Endothelial cell of umbilical vein (primary cell): Measurements from ENCODE around the gene DACT2. TPM values are rescaled to one million over a fixed set of nuclear protein-coding genes. Genes with fewer than 3 reads are reported as not detected.

Experiments
- BruUV-seq: library from RNA; stranded (reverse); fragments of 400-500 nt; replicated peaks from 2 replicates; lab custom pipeline; 2021; lab: Mats Ljungman, UMichigan
- CTCF ChIA-PET: fragments of 300-600, 350-600 bp; sonication (Branson Sonifier 250); formaldehyde crosslinking; loops from one replicate; lab custom pipeline; 2021; ENCODE audit warnings: antibody characterized with exemption, inconsistent platforms; lab: Charles Lee
- POLR2A ChIA-PET: fragments of 300-600, 350-600 bp; sonication (Branson Sonifier 250); formaldehyde crosslinking; loops from one replicate; lab custom pipeline; 2021; ENCODE audit warnings: antibody characterized with exemption, inconsistent platforms; lab: Charles Lee
- DNase-seq: peaks from one replicate; pipeline ENCODE4 v3.0.0-alpha.2; 2011; ENCODE audit warnings: low read depth, low spot score
- FAIRE-seq: peaks from 2 replicates; lab custom pipeline; 2011; peaks lifted over from hg19 to GRCh38; lab: Jason Lieb, UNC
- H2AFZ ChIP-seq: 2 replicates; pipeline ENCODE4 v1.6.0; 2012; ENCODE audit warnings: low read depth, low read length, control low read depth, inconsistent platforms
- H3K27ac ChIP-seq: 2 replicates; pipeline ENCODE4 v1.5.1; 2011; ENCODE audit warnings: low read depth, mild to moderate bottlenecking, control low read depth, low read length, moderate library complexity; ENCODE audit not compliant: insufficient read depth
- H3K27me3 ChIP-seq, 2 experiments: 2 replicates each; pipeline versions ENCODE4 v1.6.0 to v1.6.1; 2011; ENCODE audit warnings: low read length in 2 of 2, mixed read lengths in 1 of 2; ENCODE audit not compliant: control insufficient read depth in 2 of 2, insufficient read depth in 2 of 2
- H3K36me3 ChIP-seq, 2 experiments: 2 replicates in 1 of 2; 3 replicates in 1 of 2; pipeline ENCODE4 v1.5.1; 2011; ENCODE audit warnings: low read length in 2 of 2, mild to moderate bottlenecking in 1 of 2, moderate library complexity in 1 of 2; ENCODE audit not compliant: control insufficient read depth in 2 of 2, insufficient read depth in 2 of 2; ENCODE audit errors: extremely low read depth in 1 of 2
- H3K4me1 ChIP-seq: 3 replicates; pipeline ENCODE4 v1.5.1; 2011; ENCODE audit warnings: mild to moderate bottlenecking, low read length; ENCODE audit not compliant: control insufficient read depth, insufficient read depth; ENCODE audit errors: extremely low read depth
- H3K4me2 ChIP-seq: 2 replicates; pipeline ENCODE4 v1.6.1; 2011; ENCODE audit warnings: low read length, control low read depth, mixed read lengths; ENCODE audit not compliant: insufficient read depth
- H3K4me3 ChIP-seq, 3 experiments: fragments of 200-600 bp in 1 of 3; sonication (generic), shearing (Covaris generic) in 1 of 3; replicated peaks in 1 of 3; 2 replicates each; pipeline ENCODE4 v1.5.1; 2011 to 2016; ENCODE audit warnings: control low read depth in 3 of 3, low read length in 3 of 3, mild to moderate bottlenecking in 2 of 3, inconsistent platforms in 1 of 3, low read depth in 1 of 3, moderate library complexity in 1 of 3; ENCODE audit not compliant: insufficient read depth in 1 of 3
- H3K79me2 ChIP-seq: 2 replicates; pipeline ENCODE4 v1.6.0; 2012; ENCODE audit warnings: low read length, inconsistent platforms; ENCODE audit not compliant: control insufficient read depth, insufficient read depth
- H3K9ac ChIP-seq: replicated peaks from 2 replicates; pipeline ENCODE3; 2011; ENCODE audit warnings: low read length, control low read depth; ENCODE audit not compliant: insufficient read depth; ENCODE audit errors: extremely low read depth
- H3K9me1 ChIP-seq: replicated peaks from 3 replicates; pipeline ENCODE4 v1.6.0; 2011; ENCODE audit warnings: mild to moderate bottlenecking, low read length; ENCODE audit not compliant: control insufficient read depth, insufficient read depth; ENCODE audit errors: extremely low read depth
- H3K9me3 ChIP-seq: replicated peaks from 2 replicates; pipeline ENCODE4 v1.5.1; 2012; ENCODE audit warnings: low read length, inconsistent platforms; ENCODE audit not compliant: control insufficient read depth, insufficient read depth
- H4K20me1 ChIP-seq: replicated peaks from 2 replicates; pipeline ENCODE3; 2011; ENCODE audit warnings: mild to moderate bottlenecking, low read length; ENCODE audit not compliant: control insufficient read depth, insufficient read depth; ENCODE audit errors: extremely low read depth
- EZH2 ChIP-seq: IDR thresholded peaks from 2 replicates; pipeline ENCODE4 v1.6.1; 2012; ENCODE audit warnings: borderline replicate concordance, low read depth, mild to moderate bottlenecking, moderate library complexity, low read length, inconsistent platforms; ENCODE audit not compliant: severe bottlenecking
- GATA2 ChIP-seq: IDR thresholded peaks from 2 replicates; pipeline ENCODE4 v1.7.0; 2011; ENCODE audit warnings: low read depth, mild to moderate bottlenecking, moderate library complexity, mixed read lengths, low read length; ENCODE audit not compliant: insufficient read length, insufficient read depth
- JUN ChIP-seq: IDR thresholded peaks from 2 replicates; pipeline ENCODE4 v1.6.1; 2011; ENCODE audit warnings: borderline replicate concordance, low read depth; ENCODE audit not compliant: insufficient read length, insufficient read depth
- MYC ChIP-seq: IDR thresholded peaks from one replicate; pipeline ENCODE4 v1.6.1; 2011; ENCODE audit warnings: mild to moderate bottlenecking, low read depth, low read length
- POLR2A ChIP-seq: IDR thresholded peaks from 2 replicates; pipeline ENCODE4 v1.6.1; 2012; ENCODE audit warnings: low read depth, mild to moderate bottlenecking, control low read depth, low read length
- POLR2AphosphoS5 ChIP-seq: IDR thresholded peaks from 2 replicates; pipeline ENCODE4 v1.6.1; 2012; ENCODE audit warnings: low read depth, mild to moderate bottlenecking, control low read depth, low read length, moderate library complexity; ENCODE audit not compliant: insufficient read depth
- dilution Hi-C: fragments of 300-500 bp; cut with MboI; formaldehyde crosslinking; loops from one replicate; pipeline ENCODE4 v1.15.0; 2019; ENCODE audit warnings: low sequenced_read_pairs; ENCODE audit not compliant: extremely low pct_ligation_motif_present
- intact Hi-C: fragments of 100-400 bp; cut with micrococcal nuclease; formaldehyde crosslinking; loops from one replicate; pipeline ENCODE4 v1.10.0; 2022
- polyA plus RNA-seq, 4 experiments: library from polyadenylated mRNA; depleted of rRNA in 3 of 4; stranded (reverse) in 3 of 4; unstranded in 1 of 4; fragments of >200 nt; gene quantifications; 2 replicates each; pipeline versions ENCODE4 v1.2.1 to v1.2.3, GENCODE V29; 2011 to 2012; ENCODE audit warnings: missing spikeins in 1 of 4
- total RNA-seq: library from RNA; stranded (reverse); gene quantifications from 2 replicates; pipeline ENCODE4 v1.2.3, GENCODE V29; 2021
- TF ChIP-seq, protein P1 (sequence below): IDR thresholded peaks from 2 replicates; pipeline ENCODE4 v1.6.1; 2011; ENCODE audit not compliant: insufficient read depth, insufficient read length
- TF ChIP-seq, protein P2 (sequence below), 2 donors: IDR thresholded peaks; 1 replicate in 1 of 2; 2 replicates in 1 of 2; pipeline ENCODE4 v1.5.1; 2011; ENCODE audit warnings: low read length in 2 of 2, mild to moderate bottlenecking in 2 of 2, moderate library complexity in 2 of 2, control low read depth in 1 of 2, inconsistent platforms in 1 of 2, low read depth in 1 of 2; ENCODE audit not compliant: insufficient read depth in 1 of 2; ENCODE audit errors: extremely low read depth in 1 of 2

The DACT2 gene
- total and polyA plus RNA-seq, 2 donors (not counting 3 experiments of a cell fraction or from before 2014, with no cell fraction given): not detected

- Histone ChIP-seq H3K79me2 (no peaks in the 10 kb centered on the region), H4K20me1 (no peaks in the 10 kb centered on the region), H3K36me3 (no peaks in the 10 kb centered on the region), H2AFZ (no peak overlapping the region), H3K9me1 (no peaks in the 10 kb centered on the region), H3K27me3 (no peaks in the 10 kb centered on the region), H3K4me3 (no peak overlapping the region), H3K9me3 (no peaks in the 10 kb centered on the region), H3K4me1 (no peaks in the 10 kb centered on the region), H3K4me2 (no peak overlapping the region), H3K27ac (no peak overlapping the region), H3K9ac (no peak overlapping the region)
- TF ChIP-seq GATA2: no peak
- TF ChIP-seq JUN: no peak
- no peak for TF ChIP-seq POLR2AphosphoS5
- no peak for TF ChIP-seq MYC
- TF ChIP-seq EZH2: no peak
- TF ChIP-seq POLR2A: no peak
- TF ChIP-seq, protein P1, sequence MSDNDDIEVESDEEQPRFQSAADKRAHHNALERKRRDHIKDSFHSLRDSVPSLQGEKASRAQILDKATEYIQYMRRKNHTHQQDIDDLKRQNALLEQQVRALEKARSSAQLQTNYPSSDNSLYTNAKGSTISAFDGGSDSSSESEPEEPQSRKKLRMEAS: no peak
- TF ChIP-seq, protein P2, sequence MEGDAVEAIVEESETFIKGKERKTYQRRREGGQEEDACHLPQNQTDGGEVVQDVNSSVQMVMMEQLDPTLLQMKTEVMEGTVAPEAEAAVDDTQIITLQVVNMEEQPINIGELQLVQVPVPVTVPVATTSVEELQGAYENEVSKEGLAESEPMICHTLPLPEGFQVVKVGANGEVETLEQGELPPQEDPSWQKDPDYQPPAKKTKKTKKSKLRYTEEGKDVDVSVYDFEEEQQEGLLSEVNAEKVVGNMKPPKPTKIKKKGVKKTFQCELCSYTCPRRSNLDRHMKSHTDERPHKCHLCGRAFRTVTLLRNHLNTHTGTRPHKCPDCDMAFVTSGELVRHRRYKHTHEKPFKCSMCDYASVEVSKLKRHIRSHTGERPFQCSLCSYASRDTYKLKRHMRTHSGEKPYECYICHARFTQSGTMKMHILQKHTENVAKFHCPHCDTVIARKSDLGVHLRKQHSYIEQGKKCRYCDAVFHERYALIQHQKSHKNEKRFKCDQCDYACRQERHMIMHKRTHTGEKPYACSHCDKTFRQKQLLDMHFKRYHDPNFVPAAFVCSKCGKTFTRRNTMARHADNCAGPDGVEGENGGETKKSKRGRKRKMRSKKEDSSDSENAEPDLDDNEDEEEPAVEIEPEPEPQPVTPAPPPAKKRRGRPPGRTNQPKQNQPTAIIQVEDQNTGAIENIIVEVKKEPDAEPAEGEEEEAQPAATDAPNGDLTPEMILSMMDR (IDR thresholded peaks at IDR 0.05; ENCODE audit: extremely low read depth in 1 of 2, insufficient read depth in 1 of 2, low read depth in 1 of 2, low read length in 2 of 2): no peak
- no TSS peak for BruUV-seq
- DNase-seq: no peak
- intact Hi-C loops (no loop called here), dilution Hi-C loops (no loop called here)
- ChIA-PET CTCF (no interaction called here), POLR2A (no interaction called here)
- no peak for FAIRE-seq
Measured at GRCh38 chr6:168291450-168291849, 28.1 kb downstream of the DACT2 start.
